Stimulated activated CD8-positive, alpha-beta memory T cell treated with anti-CD3 and anti-CD28 coated beads, Interleukin-4, amount 100 ng/mL, for 1 hour (primary cell): ENCODE measurements around the gene TMPRSS13.
"Not testable (repeated sequence)": the region's sequence is repeated elsewhere in the genome, so short reads cannot be mapped to it uniquely, and the experiment has no call there.

Experiments
- DNase-seq, 2 donors: peaks; one replicate each; pipeline ENCODE4 v3.0.0-alpha.2; 2020; ENCODE audit warnings: low read depth in 2 of 2, low spot score in 1 of 2

The TMPRSS13 gene

DNA sequence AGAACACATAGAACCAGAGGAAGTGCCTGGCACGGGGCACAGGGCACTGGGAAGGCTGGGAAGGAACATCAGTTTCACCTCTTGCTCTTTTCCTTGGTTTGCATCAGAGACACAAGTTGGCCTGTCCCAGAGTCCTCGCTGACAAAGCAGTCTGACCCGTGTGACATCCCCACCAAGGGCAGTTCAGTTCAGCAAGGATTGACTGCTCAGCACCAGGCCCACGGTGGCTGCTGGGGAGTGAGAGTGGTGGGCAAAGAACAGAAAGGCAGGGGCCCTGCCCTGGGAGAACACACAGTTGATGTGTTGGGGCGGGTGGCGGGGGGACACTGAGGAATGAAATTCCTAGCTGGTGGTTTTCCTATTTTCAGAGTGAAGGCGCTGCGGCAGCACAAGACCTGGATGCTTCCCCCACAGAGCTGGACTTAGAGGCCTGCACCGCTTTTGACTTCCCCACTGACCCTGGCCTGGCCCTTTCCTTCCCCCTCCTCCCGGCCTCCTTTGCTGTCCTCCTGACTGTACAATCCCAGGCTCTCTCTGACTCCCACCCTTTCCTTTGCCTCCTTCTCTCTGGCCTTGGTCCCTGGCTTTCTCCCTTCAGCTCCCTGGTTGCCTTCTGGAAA is 2.2 kb upstream of the TMPRSS13 start:
- DNase-seq: no peak

- DNase-seq: no peak
Measured at GRCh38 chr11:117930668-117931330, 1.6 kb upstream of the TMPRSS13 start.

GRCh38 chr11:117929916-117930570 is 841 bp upstream of the TMPRSS13 start:
- no peak for DNase-seq

DNA sequence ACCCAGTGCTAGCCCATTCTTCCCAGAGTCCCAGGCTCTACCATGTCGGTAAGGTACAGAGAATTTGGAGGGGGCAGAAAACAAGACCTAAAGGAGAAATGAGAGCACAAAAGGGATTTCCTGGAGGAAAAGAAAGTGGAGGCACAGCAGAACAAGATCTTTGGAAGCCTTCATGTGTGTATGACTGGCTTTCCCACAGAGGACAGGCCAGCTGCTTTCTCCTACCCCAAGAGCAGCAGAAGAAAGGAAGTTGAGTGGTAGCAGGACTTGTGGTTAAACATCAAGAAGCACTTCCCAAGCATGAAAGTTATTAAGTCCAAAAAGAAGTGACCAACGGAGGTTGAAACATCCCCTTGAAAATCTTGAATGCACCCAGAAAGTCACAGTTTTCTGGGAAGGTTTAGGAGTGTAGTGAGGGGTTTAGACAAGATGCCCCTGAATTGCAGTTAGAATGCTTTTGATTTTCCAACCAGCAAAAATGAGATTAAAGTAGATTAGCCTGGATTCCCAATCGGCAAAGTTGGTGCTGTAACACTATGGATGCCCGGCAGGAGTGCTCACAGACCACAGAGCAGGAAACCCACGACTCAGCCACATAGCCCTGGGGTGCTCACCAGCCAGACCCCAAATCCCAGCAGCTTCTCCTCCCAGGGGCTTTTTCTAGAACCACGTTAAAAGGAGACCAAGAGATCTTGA is 608 bp downstream of the TMPRSS13 start:
- no peak for DNase-seq

DNA sequence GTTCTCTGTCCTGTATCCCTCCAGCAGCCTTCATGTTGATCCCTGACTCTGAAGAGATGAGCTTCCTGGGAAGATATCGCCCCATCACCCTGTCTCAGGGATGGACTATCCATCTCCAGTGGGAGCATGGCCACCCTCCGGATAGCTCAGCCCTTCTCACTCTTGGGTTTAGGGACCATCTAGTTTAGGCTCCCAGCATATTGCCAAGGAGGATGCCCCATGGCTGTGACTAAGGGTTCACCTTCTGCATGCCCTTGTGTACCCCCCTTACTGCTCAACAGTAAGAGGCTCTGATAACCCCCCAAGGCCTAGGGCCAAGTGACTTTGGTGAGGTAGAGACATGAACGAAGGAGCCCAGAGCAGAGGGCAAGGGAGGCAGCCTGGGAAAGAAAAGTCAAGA is 1.3 kb downstream of the TMPRSS13 start:
- DNase-seq: no peak

GRCh38 chr11:117926166-117926565 is 3.0 kb downstream of the TMPRSS13 start:
- DNase-seq: not testable (repeated sequence)

DNA sequence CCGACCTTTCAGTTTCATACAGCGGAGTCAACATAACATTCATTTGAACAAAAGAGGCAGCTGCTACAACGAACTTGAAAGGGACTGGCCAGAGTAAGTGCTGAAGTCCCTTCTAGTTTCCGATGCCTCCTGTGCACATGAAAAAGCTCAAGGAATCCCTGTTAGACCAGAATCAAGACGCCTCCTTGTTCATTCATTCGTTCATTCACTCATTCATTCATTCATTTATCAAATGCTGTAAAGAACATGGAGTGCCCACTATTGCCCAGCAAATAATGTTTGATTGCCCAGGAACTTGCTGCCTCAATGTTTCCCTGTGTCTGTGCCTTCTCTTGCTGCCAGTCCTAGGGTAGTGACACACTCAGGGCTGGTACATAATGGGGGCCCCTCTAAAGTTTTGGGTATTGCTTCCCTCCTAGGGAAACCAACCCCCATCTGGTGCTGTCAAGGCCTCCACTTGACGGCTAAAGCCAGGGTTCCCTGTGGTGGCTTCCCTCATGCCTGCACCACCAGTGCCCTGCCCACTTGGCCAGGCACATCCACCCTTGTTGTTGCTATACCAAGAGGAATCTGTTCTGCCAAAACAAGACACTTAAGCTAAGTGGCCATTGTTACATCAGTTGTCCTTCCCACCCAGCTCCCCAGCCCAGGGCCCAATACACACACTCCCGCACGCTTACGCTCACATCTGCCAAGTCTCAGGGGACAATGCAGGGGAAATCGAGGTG is 3.8 kb downstream of the TMPRSS13 start:
- no peak for DNase-seq

DNA sequence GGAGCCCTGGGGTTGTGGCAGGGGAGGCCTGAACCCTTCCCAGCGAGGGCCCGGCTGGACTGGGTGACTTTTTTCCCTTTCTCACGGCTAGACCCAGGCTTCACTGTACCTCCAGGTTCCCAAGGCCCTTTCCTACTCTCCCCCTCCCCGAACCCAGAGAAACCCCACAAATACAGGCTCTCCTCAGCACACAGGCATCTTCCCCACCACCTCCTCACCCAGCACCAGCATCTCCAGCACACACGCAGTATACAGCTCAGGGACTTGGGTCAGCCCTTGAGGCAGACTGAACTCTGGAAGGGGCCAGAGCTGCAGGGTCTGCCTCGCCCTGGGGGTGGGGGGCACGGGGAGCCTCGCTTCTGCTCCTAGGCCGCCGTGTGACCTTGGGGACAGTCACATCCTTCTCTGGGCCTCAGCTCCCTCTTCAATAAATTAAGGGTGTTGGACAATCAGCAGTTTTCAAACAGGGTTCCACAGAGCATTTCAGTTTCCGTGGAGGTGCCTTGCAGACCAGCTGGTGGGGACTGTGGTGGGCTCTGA is 4.5 kb downstream of the TMPRSS13 start:
- no peak for DNase-seq

- no peak for DNase-seq
Measured at GRCh38 chr11:117923773-117924172, 5.4 kb downstream of the TMPRSS13 start.

GRCh38 chr11:117923275-117923674 is 5.9 kb downstream of the TMPRSS13 start:
- no peak for DNase-seq

GRCh38 chr11:117921893-117922292 is 7.3 kb downstream of the TMPRSS13 start:
- no peak for DNase-seq

- DNase-seq: no peak
Measured at GRCh38 chr11:117921456-117921855, 7.7 kb downstream of the TMPRSS13 start.

DNA sequence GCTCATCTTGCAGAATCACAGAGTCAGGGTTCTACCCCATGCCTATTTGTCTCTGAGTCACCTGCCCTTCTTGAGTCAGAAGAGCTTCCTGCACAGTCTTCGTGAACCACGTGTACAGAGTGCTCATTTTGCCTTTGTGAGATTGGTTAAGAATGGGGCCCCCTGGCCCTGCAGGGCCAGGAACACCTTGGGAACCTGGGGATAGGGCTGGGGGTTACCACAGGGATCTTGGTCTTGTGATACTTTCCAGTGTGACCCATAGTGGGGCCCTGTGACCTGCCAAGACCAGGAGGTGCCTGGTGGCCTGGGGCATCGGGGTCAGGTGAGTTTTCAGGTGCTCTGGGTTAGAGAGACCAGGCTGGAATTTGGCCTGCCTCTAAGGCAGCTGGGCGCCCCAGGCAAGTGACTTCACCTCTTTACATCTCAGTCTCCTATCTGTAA is 9.4 kb downstream of the TMPRSS13 start:
- DNase-seq: no peak

GRCh38 chr11:117919341-117919740 is 9.9 kb downstream of the TMPRSS13 start:
- DNase-seq: no peak

- DNase-seq: no peak
Measured at GRCh38 chr11:117918366-117919255, 10.6 kb downstream of the TMPRSS13 start.

DNA sequence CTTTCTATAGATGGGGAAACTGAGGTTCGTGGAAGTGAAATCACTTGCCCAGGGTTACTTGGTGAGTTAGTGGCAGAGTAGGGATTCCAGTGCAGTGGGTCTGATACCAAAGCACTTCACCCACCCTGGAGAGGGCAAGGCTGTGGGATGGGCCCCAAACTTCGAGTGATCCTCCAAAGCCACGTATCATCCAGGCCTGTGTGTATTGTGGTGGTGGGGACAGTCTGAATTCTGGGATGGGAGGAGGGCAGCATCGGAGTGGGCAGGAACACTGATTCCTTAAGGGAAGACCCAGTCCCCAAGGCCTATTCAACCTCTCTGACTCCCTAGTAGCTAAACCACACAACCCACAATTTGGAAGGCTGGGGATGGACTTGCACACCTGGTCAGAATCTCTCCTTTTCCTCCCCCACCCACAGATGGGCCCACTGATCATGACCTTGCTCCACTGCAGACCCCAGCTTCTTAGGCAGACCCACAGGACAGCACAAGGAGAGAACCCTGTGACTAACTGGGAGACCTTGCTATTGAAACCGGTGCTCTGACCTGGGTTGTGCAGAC is 11.5 kb downstream of the TMPRSS13 start:
- no peak for DNase-seq

GRCh38 chr11:117916956-117917355 is 12.2 kb downstream of the TMPRSS13 start:
- no peak for DNase-seq

GRCh38 chr11:117915672-117916235 is 13.4 kb downstream of the TMPRSS13 start:
- DNase-seq: no peak

- DNase-seq: no peak
Measured at GRCh38 chr11:117914991-117915618, 14.1 kb downstream of the TMPRSS13 start.
